OCI-LY7 (cell line): ENCODE results near the gene KCTD10. TPM values are rescaled to one million over a fixed set of nuclear protein-coding genes. Genes with fewer than 3 reads are reported as not detected.
"Not testable (repeated sequence)": the region's sequence is repeated elsewhere in the genome, so short reads cannot be mapped to it uniquely, and the experiment has no call there.

ENCODE experiments used
- BruUV-seq: library from RNA; stranded (reverse); fragments of 400-500 nt; replicated peaks from 2 replicates; lab custom pipeline; 2021; lab: Mats Ljungman, UMichigan
- CTCF ChIA-PET: fragments of 300-600 bp; sonication (Branson Sonifier 250); formaldehyde crosslinking; loops from one replicate; lab custom pipeline; 2022; ENCODE audit warnings: antibody characterized with exemption; ENCODE audit not compliant: unreplicated experiment; lab: Charles Lee
- POLR2A ChIA-PET: fragments of 300-600 bp; sonication (Branson Sonifier 250); formaldehyde crosslinking; loops from one replicate; lab custom pipeline; 2022; ENCODE audit warnings: antibody characterized with exemption; lab: Charles Lee
- DNase-seq: peaks from one replicate; pipeline ENCODE4 v3.0.0-alpha.2; 2015; ENCODE audit warnings: low spot score
- H2AFZ ChIP-seq: fragments of 200-600 bp; sonication (generic), shearing (Covaris generic); 2 replicates; pipeline ENCODE4 v1.6.1; 2014; ENCODE audit warnings: mild to moderate bottlenecking, antibody characterized with exemption, low read length, moderate library complexity
- H3K27ac ChIP-seq: fragments of 200-600 bp; sonication (generic); 2 replicates; pipeline ENCODE4 v1.5.1; 2014; ENCODE audit warnings: mixed run types, low read depth, mild to moderate bottlenecking, moderate library complexity, low read length, inconsistent platforms; ENCODE audit not compliant: poor library complexity, severe bottlenecking
- H3K36me3 ChIP-seq: fragments of 200-600 bp; sonication (generic); 2 replicates; pipeline ENCODE4 v1.6.1; 2014; ENCODE audit warnings: mild to moderate bottlenecking, antibody characterized with exemption, low read length, moderate library complexity, mixed read lengths; ENCODE audit not compliant: insufficient read depth
- H3K4me1 ChIP-seq: fragments of 200-600 bp; sonication (generic); 2 replicates; pipeline ENCODE4 v1.5.1; 2014; ENCODE audit warnings: mild to moderate bottlenecking, low read length; ENCODE audit not compliant: insufficient read depth, poor library complexity, severe bottlenecking
- H3K4me2 ChIP-seq: fragments of 200-600 bp; sonication (generic); 2 replicates; pipeline ENCODE4 v1.6.1; 2014; ENCODE audit warnings: mild to moderate bottlenecking, low read length
- H3K4me3 ChIP-seq: fragments of 200-600 bp; sonication (generic); 2 replicates; pipeline ENCODE4 v1.5.1; 2014; ENCODE audit warnings: mild to moderate bottlenecking, low read depth, low read length; ENCODE audit not compliant: poor library complexity, severe bottlenecking
- H3K79me2 ChIP-seq: fragments of 200-600 bp; sonication (generic); 2 replicates; pipeline ENCODE4 v1.6.1; 2016; ENCODE audit warnings: low read depth, mild to moderate bottlenecking, low read length, moderate library complexity, mixed read lengths; ENCODE audit not compliant: insufficient read depth
- H3K9me2 ChIP-seq: fragments of 200-600 bp; sonication (generic); 2 replicates; pipeline ENCODE4 v1.6.1; 2016; ENCODE audit warnings: mild to moderate bottlenecking, low read length, mixed read lengths; ENCODE audit not compliant: insufficient read depth
- H3K9me3 ChIP-seq: fragments of 200-600 bp; sonication (generic); 2 replicates; pipeline ENCODE4 v1.6.1; 2014; ENCODE audit warnings: mild to moderate bottlenecking, mixed run types, low read length, mixed read lengths
- H4K20me1 ChIP-seq: fragments of 200-600 bp; sonication (generic); 2 replicates; pipeline ENCODE4 v1.6.1; 2014; ENCODE audit warnings: mild to moderate bottlenecking, antibody characterized with exemption, low read length, moderate library complexity, mixed read lengths; ENCODE audit not compliant: insufficient read depth
- CTCF ChIP-seq: fragments of 200-600 bp; sonication (generic); conservative IDR thresholded peaks from 2 replicates; pipeline ENCODE4 v1.5.1; 2014; ENCODE audit warnings: mild to moderate bottlenecking, antibody characterized with exemption, low read length, moderate library complexity, mixed read lengths
- EZH2phosphoT487 ChIP-seq: fragments of 200-600 bp; sonication (generic); IDR thresholded peaks from 2 replicates; pipeline ENCODE4 v1.6.1; 2018; ENCODE audit warnings: low read depth, borderline replicate concordance, mild to moderate bottlenecking, mixed run types, antibody characterized with exemption, low read length, moderate library complexity, mixed read lengths
- intact Hi-C: fragments of 100-400 bp; cut with micrococcal nuclease; formaldehyde crosslinking; loops from one replicate; pipeline ENCODE4 v1.10.0; 2022; ENCODE audit not compliant: unreplicated experiment
- total RNA-seq, 2 experiments: library from RNA; depleted of rRNA in 1 of 2; stranded (reverse); fragments of >200 nt in 1 of 2; shearing (Covaris generic) in 1 of 2; gene quantifications; 2 replicates each; pipeline ENCODE4 v1.2.3, GENCODE V29; 2014 to 2022

Gene KCTD10
- total RNA-seq, 2 experiments from 2014 or later: 28.1 to 45.7 TPM

GRCh38 chr12:109475121-109475520 lies 2.0 kb downstream of the KCTD10 start:
- Histone ChIP-seq H3K27ac (no peak overlapping the region), H3K79me2 (peaks cover 59% of the 10 kb centered on the region), H3K4me3 (no peak overlapping the region), H3K36me3 (peaks cover 3% of the 10 kb centered on the region; the same call in 1 of the 2 replicates), H3K4me2 (no peak overlapping the region), H2AFZ (no peak overlapping the region), H4K20me1 (peaks cover 8% of the 10 kb centered on the region; the same call in 1 of the 2 replicates), H3K9me3 (no peaks in the 10 kb centered on the region), H3K9me2 (no peaks in the 10 kb centered on the region), H3K4me1 (peaks cover 22% of the 10 kb centered on the region)
- ChIA-PET POLR2A (interaction anchor here (0.9 to 1.4 kb wide), 2 partner anchors 10 to 17 kb away, joined by 3 to 4 read pairs; no protein-coding TSS in a partner anchor), CTCF (no interaction called here)
- TF ChIP-seq CTCF (no peak), EZH2phosphoT487 (no peak)
- intact Hi-C loops: no loop called here
- no TSS peak for BruUV-seq
- no peak for DNase-seq

- intact Hi-C loops, H2AFZ ChIP-seq, H3K9me2 ChIP-seq, CTCF ChIA-PET, H3K27ac ChIP-seq, H3K4me2 ChIP-seq, H4K20me1 ChIP-seq, BruUV-seq, DNase-seq, H3K4me3 ChIP-seq, H3K9me3 ChIP-seq: not testable (repeated sequence)
- H3K36me3 ChIP-seq: peaks cover 16% of the 10 kb centered on the region
- peaks cover 16% of the 10 kb centered on the region for H3K4me1 ChIP-seq
- peaks cover 50% of the 10 kb centered on the region for H3K79me2 ChIP-seq
- POLR2A ChIA-PET: interaction anchor here (0.7 to 1.1 kb wide), 2 partner anchors 8 to 205 kb away, joined by 3 read pairs; no protein-coding TSS in a partner anchor
Measured at GRCh38 chr12:109473526-109474270, 3.4 kb downstream of the KCTD10 start.

GRCh38 chr12:109473006-109473405 lies 4.1 kb downstream of the KCTD10 start:
- no TSS peak for BruUV-seq
- intact Hi-C loops: no loop called here
- Histone ChIP-seq H3K4me3 (no peak overlapping the region), H3K4me2 (no peak overlapping the region), H3K79me2 (peaks cover 44% of the 10 kb centered on the region), H3K9me3 (no peaks in the 10 kb centered on the region), H3K9me2 (no peaks in the 10 kb centered on the region), H3K36me3 (peaks cover 20% of the 10 kb centered on the region), H2AFZ (no peak overlapping the region), H3K4me1 (peaks cover 9% of the 10 kb centered on the region), H4K20me1 (peaks cover 8% of the 10 kb centered on the region; the same call in 1 of the 2 replicates), H3K27ac (no peak overlapping the region)
- no peak for DNase-seq
- TF ChIP-seq CTCF (no peak), EZH2phosphoT487 (no peak)
- ChIA-PET POLR2A (interaction anchor here (0.7 to 1.1 kb wide), 2 partner anchors 8 to 204 kb away, joined by 3 read pairs; no protein-coding TSS in a partner anchor), CTCF (no interaction called here)
